HG02840 (cell line): Measurements from ENCODE around the gene PLCZ1.
"Not testable (repeated sequence)": the region's sequence is repeated elsewhere in the genome, so short reads cannot be mapped to it uniquely, and the experiment has no call there.

Source experiments
- ATAC-seq: cut with Tn5 transposase; IDR thresholded peaks from one replicate; pipeline ENCODE4 v1.9.1; 2021; ENCODE audit warnings: mild to moderate bottlenecking, moderate library complexity, moderate number of reproducible peaks; ENCODE audit not compliant: unreplicated experiment, low FRiP score

The PLCZ1 gene

GRCh38 chr12:18703911-18704310 is 33.9 kb downstream of the PLCZ1 start:
- no peak for ATAC-seq

- ATAC-seq, result no peak
These were observed 34.5 kb downstream of the PLCZ1 start for GRCh38 chr12:18703321-18703720.

- no peak for ATAC-seq
These were observed 37.5 kb downstream of the PLCZ1 start for GRCh38 chr12:18700271-18700670.

GRCh38 chr12:18696971-18697602 is 40.7 kb downstream of the PLCZ1 start:
- ATAC-seq, result no peak

GRCh38 chr12:18693986-18694385 is 43.8 kb downstream of the PLCZ1 start:
- ATAC-seq, result not testable (repeated sequence)

GRCh38 chr12:18690653-18691052 is 47.2 kb downstream of the PLCZ1 start:
- ATAC-seq, result no peak

GRCh38 chr12:18689771-18690170 is 48.0 kb downstream of the PLCZ1 start:
- ATAC-seq, result no peak

- no peak for ATAC-seq
These were observed 53.4 kb downstream of the PLCZ1 start for GRCh38 chr12:18684430-18684829.

- no peak for ATAC-seq
These were observed 54.3 kb downstream of the PLCZ1 start for GRCh38 chr12:18683327-18684013.

- no peak for ATAC-seq
These were observed 56.0 kb downstream of the PLCZ1 start for GRCh38 chr12:18681818-18682217.

- ATAC-seq, result no peak
These were observed 60.7 kb downstream of the PLCZ1 start for GRCh38 chr12:18676996-18677588.

GRCh38 chr12:18676141-18676540 is 61.7 kb downstream of the PLCZ1 start:
- ATAC-seq, result no peak

- no peak for ATAC-seq
These were observed 79.0 kb downstream of the PLCZ1 start for GRCh38 chr12:18658829-18659228.

- no peak for ATAC-seq
These were observed 79.6 kb downstream of the PLCZ1 start for GRCh38 chr12:18658179-18658578.

- ATAC-seq, result no peak
These were observed 82.5 kb downstream of the PLCZ1 start for GRCh38 chr12:18655351-18655750.

- ATAC-seq, result no peak
These were observed 84.3 kb downstream of the PLCZ1 start for GRCh38 chr12:18653465-18653864.

- no peak for ATAC-seq
These were observed 85.2 kb downstream of the PLCZ1 start for GRCh38 chr12:18652596-18652995.

- ATAC-seq, result no peak
These were observed 86.3 kb downstream of the PLCZ1 start for GRCh38 chr12:18651525-18651924.

GRCh38 chr12:18646286-18646890 is 91.4 kb downstream of the PLCZ1 start:
- no peak for ATAC-seq

- no peak for ATAC-seq
These were observed 93.2 kb downstream of the PLCZ1 start for GRCh38 chr12:18644564-18644963.

GRCh38 chr12:18643681-18644080 is 94.1 kb downstream of the PLCZ1 start:
- ATAC-seq, result no peak
